HG03097 (cell line): Measurements from ENCODE around the gene SGMS1.
"Not testable (repeated sequence)": the region's sequence is repeated elsewhere in the genome, so short reads cannot be mapped to it uniquely, and the experiment has no call there.

ENCODE experiments used
- ATAC-seq: cut with Tn5 transposase; IDR thresholded peaks from one replicate; pipeline ENCODE4 v1.9.1; 2021; ENCODE audit not compliant: unreplicated experiment, low FRiP score

SGMS1 gene

GRCh38 chr10:50286996-50287803 is 336.6 kb downstream of the SGMS1 start:
- no peak for ATAC-seq

DNA sequence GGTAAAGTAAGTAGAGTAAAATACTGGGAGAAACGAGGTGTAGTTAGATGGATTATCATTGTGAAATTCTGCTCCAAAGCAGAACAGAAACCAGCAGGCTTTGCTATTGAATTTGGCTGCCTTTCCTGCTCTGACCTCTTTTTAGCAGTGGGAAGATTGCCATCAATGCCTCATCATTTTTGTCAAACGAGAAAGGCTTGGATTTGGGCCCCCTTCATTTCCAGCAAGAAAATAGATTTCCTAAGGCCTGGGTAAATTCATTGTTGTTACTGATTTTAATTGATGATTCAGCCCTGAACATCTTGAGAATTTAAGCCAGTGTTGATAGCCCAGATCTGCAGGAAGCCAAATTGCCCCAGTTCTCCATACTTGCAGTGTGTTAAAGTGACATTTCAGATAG is 337.2 kb downstream of the SGMS1 start:
- no peak for ATAC-seq

- no peak for ATAC-seq
Observed at GRCh38 chr10:50281967-50282522, 341.7 kb downstream of the SGMS1 start.

- ATAC-seq = no peak
Observed at GRCh38 chr10:50281210-50281966, 342.4 kb downstream of the SGMS1 start.

- no peak for ATAC-seq
Observed at GRCh38 chr10:50280049-50280841, 343.5 kb downstream of the SGMS1 start.

- ATAC-seq = no peak
Observed at GRCh38 chr10:50279489-50279888, 344.3 kb downstream of the SGMS1 start.

GRCh38 chr10:50275650-50276235 is 348.0 kb downstream of the SGMS1 start:
- ATAC-seq = no peak

- ATAC-seq = no peak
Observed at GRCh38 chr10:50272531-50272930, 351.2 kb downstream of the SGMS1 start.

DNA sequence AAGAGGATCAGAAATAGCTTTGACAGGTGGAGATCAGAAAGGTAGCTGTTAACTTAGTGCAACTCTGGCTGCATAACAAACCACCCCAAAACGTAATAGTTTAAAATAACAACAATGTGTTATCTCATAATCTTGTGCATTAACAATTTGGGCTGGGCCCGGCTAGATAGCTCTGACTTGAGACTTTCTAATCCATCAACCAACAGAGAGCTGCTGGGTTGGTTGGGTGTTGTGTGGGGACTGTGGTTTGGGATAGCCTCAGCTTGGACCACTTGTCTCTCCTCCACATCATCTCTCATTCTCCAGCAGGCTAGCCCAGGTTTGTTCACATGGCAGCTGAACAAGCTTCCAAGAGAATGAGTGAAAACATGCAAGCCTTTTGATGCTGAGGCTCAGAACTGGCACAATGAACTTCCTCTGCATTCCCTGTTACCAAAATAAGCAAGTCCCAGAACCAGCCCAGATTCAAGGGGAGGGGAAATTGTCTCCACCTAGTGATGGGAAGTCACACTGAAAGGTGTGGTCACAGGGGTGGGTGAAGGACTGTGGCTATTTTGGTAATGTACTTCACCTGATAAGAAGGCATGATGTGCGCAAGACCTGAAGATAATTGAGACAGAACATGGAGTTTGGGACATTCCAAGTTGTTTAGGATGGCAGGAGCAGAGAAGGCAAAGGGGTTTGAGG is 352.0 kb downstream of the SGMS1 start:
- ATAC-seq = no peak

GRCh38 chr10:50267877-50268276 is 355.9 kb downstream of the SGMS1 start:
- not testable (repeated sequence) for ATAC-seq

- ATAC-seq = not testable (repeated sequence)
Observed at GRCh38 chr10:50262625-50263024, 361.1 kb downstream of the SGMS1 start.

DNA sequence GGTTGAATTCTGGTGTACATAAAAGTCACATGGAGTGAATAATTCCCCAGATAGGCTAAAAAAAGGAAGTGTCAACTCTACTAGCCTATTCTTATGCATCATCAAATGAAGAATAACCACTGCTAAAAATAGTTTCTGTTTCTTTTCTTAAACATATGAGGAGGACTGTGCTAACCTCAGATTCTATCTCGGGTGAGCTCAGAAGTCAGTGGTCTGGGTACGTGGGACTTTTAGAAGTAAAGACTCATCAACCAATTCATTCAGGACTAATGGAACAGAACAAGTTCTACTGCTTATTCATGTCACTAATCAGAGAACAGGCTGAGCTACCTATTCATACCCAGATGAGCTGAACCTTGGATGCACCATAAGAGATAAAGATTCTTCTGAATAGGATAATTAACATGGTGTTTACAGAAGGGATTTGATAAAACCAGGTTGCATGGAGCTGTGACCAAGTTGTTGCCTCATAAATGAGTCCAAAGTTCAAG is 362.9 kb downstream of the SGMS1 start:
- ATAC-seq = peak; percentile 96
